Gastroesophageal sphincter (tissue), 4 donors: Measurements from ENCODE around the gene ELOVL6. TPM values are rescaled to one million over a fixed set of nuclear protein-coding genes. Genes with fewer than 3 reads are reported as not detected.
A peak's percentile ranks its signal among the peaks of the same experiment; 100 is the strongest.

ENCODE experiments used
- ATAC-seq: fragments of 150-250 bp; one replicate; pipeline ENCODE4 v1.9.1; 2016; ENCODE audit warnings: mild to moderate bottlenecking, moderate library complexity
- H3K27ac ChIP-seq, 4 donors: fragments of 200-600 bp; sonication (generic) in 3 of 4; 1 replicate in 3 of 4; 2 replicates in 1 of 4; pipeline ENCODE4 v1.5.1; 2016 to 2019
- H3K27me3 ChIP-seq: fragments of 200-600 bp; sonication (generic); one replicate; pipeline ENCODE4 v1.5.1; 2019
- H3K36me3 ChIP-seq, 2 donors: fragments of 200-600 bp; sonication (generic); one replicate each; pipeline ENCODE4 v1.5.1; 2019; ENCODE audit warnings: control low read depth in 1 of 2
- H3K4me1 ChIP-seq, 3 donors: fragments of 200-600 bp; sonication (generic); 1 replicate in 2 of 3; 2 replicates in 1 of 3; pipeline ENCODE4 v1.5.1; 2016 to 2019; ENCODE audit warnings: control low read depth in 2 of 3
- H3K4me3 ChIP-seq, 2 donors: fragments of 200-600 bp; sonication (generic); one replicate each; pipeline ENCODE4 v1.5.1; 2019; ENCODE audit warnings: mild to moderate bottlenecking in 1 of 2, moderate library complexity in 1 of 2
- H3K9me3 ChIP-seq, 3 donors: fragments of 200-600 bp; sonication (generic); one replicate each; pipeline ENCODE4 v1.5.1; 2017 to 2019; ENCODE audit warnings: control low read depth in 2 of 3
- CTCF ChIP-seq, 4 experiments: fragments of 200-600 bp in 2 of 4; fragments of 450-650 bp in 2 of 4; sonication (generic) in 1 of 4; IDR thresholded peaks; one replicate each; pipeline ENCODE4 v1.5.1; 2017 to 2019; ENCODE audit warnings: antibody characterized with exemption in 4 of 4, mild to moderate bottlenecking in 2 of 4, moderate library complexity in 2 of 4
- EP300 ChIP-seq: sonication (generic); formaldehyde crosslinking; IDR thresholded peaks from one replicate; pipeline ENCODE4 v1.6.1; 2017; ENCODE audit warnings: antibody characterized with exemption, mild to moderate bottlenecking
- POLR2A ChIP-seq, 2 donors: fragments of 450-650 bp; IDR thresholded peaks; one replicate each; pipeline ENCODE4 v1.6.1; 2017; ENCODE audit warnings: antibody characterized with exemption in 2 of 2, mild to moderate bottlenecking in 2 of 2, moderate library complexity in 1 of 2
- POLR2AphosphoS5 ChIP-seq: sonication (generic); formaldehyde crosslinking; IDR thresholded peaks from one replicate; pipeline ENCODE4 v1.6.1; 2017; ENCODE audit warnings: antibody characterized with exemption
- WGBS, 2 donors: methylation state at CpG; one replicate each; pipeline ENCODE4 v1.1.5; 2018; ENCODE audit warnings: low coverage in 1 of 2; 5-methylcytosine and 5-hydroxymethylcytosine counted together
- total RNA-seq, 4 donors: library from RNA; depleted of rRNA; stranded (reverse); fragments of >200 nt; gene quantifications; one replicate each; pipeline ENCODE4 v1.1.0, GENCODE V29; 2016

The ELOVL6 gene
- total RNA-seq, 4 donors from 2014 or later, result 2.7 to 6.0 (median 3.5) TPM

GRCh38 chr4:110034026-110034393, 164.4 kb downstream of the ELOVL6 start:
- Histone ChIP-seq H3K4me1 (no peaks in the 10 kb centered on the region), H3K27me3 (peaks cover 13% of the 10 kb centered on the region)
- no peak for ATAC-seq

GRCh38 chr4:110033355-110034025, 164.9 kb downstream of the ELOVL6 start:
- Histone ChIP-seq H3K4me1 (no peaks in the 10 kb centered on the region), H3K9me3 (no peaks in the 10 kb centered on the region), H3K36me3 (no peaks in the 10 kb centered on the region), H3K27ac (no peak overlapping the region), H3K4me3 (no peak overlapping the region), H3K27me3 (peaks cover 13% of the 10 kb centered on the region)
- 41 to 59% methylated on average over 8 of the region's 8 CpGs for WGBS, 2 donors
- no peak for ATAC-seq
- no peak for TF ChIP-seq CTCF (IDR thresholded peaks at IDR 0.05)
- no peak for TF ChIP-seq POLR2AphosphoS5
- no peak for TF ChIP-seq EP300
- TF ChIP-seq POLR2A (IDR thresholded peaks at IDR 0.05), result no peak

More at GRCh38 chr4:110034026-110034393, 164.4 kb downstream of the ELOVL6 start:
- WGBS, 2 donors, result 54 to 69% methylated on average over 3 of the region's 3 CpGs
- Histone ChIP-seq H3K36me3 (no peaks in the 10 kb centered on the region), H3K27ac (no peak overlapping the region), H3K9me3 (no peaks in the 10 kb centered on the region), H3K4me3 (no peak overlapping the region)
- TF ChIP-seq EP300 (no peak), POLR2A (IDR thresholded peaks at IDR 0.05) (no peak)

GRCh38 chr4:110032603-110033002, 165.8 kb downstream of the ELOVL6 start:
- no peaks in the 10 kb centered on the region for H3K36me3 ChIP-seq
- TF ChIP-seq EP300, result no peak
- no peak overlapping the region for H3K4me3 ChIP-seq
- no peaks in the 10 kb centered on the region for H3K9me3 ChIP-seq
- peaks cover 13% of the 10 kb centered on the region for H3K27me3 ChIP-seq
- H3K27ac ChIP-seq, result no peak overlapping the region
- WGBS, 2 donors, result 90 to 100% methylated on average over 1 to 6 of the region's 7 CpGs
- ATAC-seq, result peak; percentile 50
- no peaks in the 10 kb centered on the region for H3K4me1 ChIP-seq

GRCh38 chr4:110025718-110026117, 172.7 kb downstream of the ELOVL6 start:
- Histone ChIP-seq H3K27me3 (peaks cover 7% of the 10 kb centered on the region), H3K4me3 (no peak overlapping the region), H3K4me1 (no peaks in the 10 kb centered on the region), H3K9me3 (no peaks in the 10 kb centered on the region), H3K27ac (no peak overlapping the region), H3K36me3 (no peaks in the 10 kb centered on the region)
- ATAC-seq, result no peak
- 71 to 91% methylated on average over 3 of the region's 3 CpGs for WGBS, 2 donors
- TF ChIP-seq POLR2AphosphoS5, result no peak
- no peak for TF ChIP-seq CTCF (IDR thresholded peaks at IDR 0.05)
- no peak for TF ChIP-seq EP300
- TF ChIP-seq POLR2A (IDR thresholded peaks at IDR 0.05), result no peak

GRCh38 chr4:110025056-110025455, 173.4 kb downstream of the ELOVL6 start:
- Histone ChIP-seq H3K4me1 (no peaks in the 10 kb centered on the region), H3K27me3 (peaks cover 7% of the 10 kb centered on the region), H3K4me3 (no peak overlapping the region), H3K9me3 (no peaks in the 10 kb centered on the region), H3K27ac (no peak overlapping the region), H3K36me3 (no peaks in the 10 kb centered on the region)
- 63 to 67% methylated on average over 1 of the region's 1 CpG for WGBS, 2 donors
- no peak for ATAC-seq
- no peak for TF ChIP-seq POLR2AphosphoS5
- TF ChIP-seq CTCF (IDR thresholded peaks at IDR 0.05), result no peak
- no peak for TF ChIP-seq EP300
- TF ChIP-seq POLR2A (IDR thresholded peaks at IDR 0.05), result no peak

- Histone ChIP-seq H3K27ac (no peak overlapping the region), H3K27me3 (no peaks in the 10 kb centered on the region), H3K36me3 (no peaks in the 10 kb centered on the region), H3K4me1 (no peaks in the 10 kb centered on the region), H3K9me3 (no peaks in the 10 kb centered on the region), H3K4me3 (no peak overlapping the region)
- 83 to 93% methylated on average over 3 to 4 of the region's 4 CpGs for WGBS, 2 donors
- no peak for ATAC-seq
- TF ChIP-seq POLR2AphosphoS5, result no peak
- no peak for TF ChIP-seq EP300
- no peak for TF ChIP-seq CTCF (IDR thresholded peaks at IDR 0.05)
- no peak for TF ChIP-seq POLR2A (IDR thresholded peaks at IDR 0.05)
Measured at GRCh38 chr4:110022457-110022856, 176.0 kb downstream of the ELOVL6 start.
